Osteocyte (in vitro differentiated cells): ENCODE results near the gene ZC3HAV1L. TPM values are rescaled to one million over a fixed set of nuclear protein-coding genes. Genes with fewer than 3 reads are reported as not detected.

Experiments
- DNase-seq: peaks from one replicate; pipeline ENCODE4 v3.0.0; 2021; ENCODE audit warnings: mixed read lengths; ENCODE audit not compliant: unreplicated experiment; ENCODE audit errors: extremely low spot score
- H3K27ac Mint-ChIP-seq: one replicate; pipeline ENCODE4 v1.8.0; 2021; ENCODE audit warnings: mild to moderate bottlenecking, mixed read lengths; ENCODE audit not compliant: unreplicated experiment
- H3K27me3 Mint-ChIP-seq: one replicate; pipeline ENCODE4 v1.8.0; 2021; ENCODE audit warnings: mixed read lengths; ENCODE audit not compliant: unreplicated experiment
- H3K36me3 Mint-ChIP-seq: one replicate; pipeline ENCODE4 v1.8.0; 2021; ENCODE audit warnings: mixed read lengths; ENCODE audit not compliant: unreplicated experiment
- H3K4me1 Mint-ChIP-seq: one replicate; pipeline ENCODE4 v1.8.0; 2021; ENCODE audit warnings: mixed read lengths; ENCODE audit not compliant: unreplicated experiment
- H3K4me3 Mint-ChIP-seq: one replicate; pipeline ENCODE4 v1.8.0; 2021; ENCODE audit warnings: mild to moderate bottlenecking, moderate library complexity, mixed read lengths; ENCODE audit not compliant: unreplicated experiment
- H3K9me3 Mint-ChIP-seq: one replicate; pipeline ENCODE4 v1.8.0; 2021; ENCODE audit warnings: mixed read lengths; ENCODE audit not compliant: unreplicated experiment
- CTCF ChIP-seq: fragments of 200-600 bp; sonication (generic); IDR thresholded peaks from 2 replicates; pipeline ENCODE4 v1.5.0; 2021; ENCODE audit warnings: antibody characterized with exemption, mild to moderate bottlenecking, moderate library complexity
- total RNA-seq: library from RNA; stranded (reverse); gene quantifications from 2 replicates; pipeline ENCODE4 v1.2.1, GENCODE V29; 2021

ZC3HAV1L gene
- total RNA-seq, 1 donor from 2014 or later = not detected

GRCh38 chr7:138999414-138999813 is 36.4 kb downstream of the ZC3HAV1L start:
- Mint-ChIP-seq H3K27ac (no peak overlapping the region), H3K4me3 (no peak overlapping the region), H3K4me1 (no peaks in the 10 kb centered on the region), H3K27me3 (peaks cover 40% of the 10 kb centered on the region), H3K9me3 (peaks cover 10% of the 10 kb centered on the region), H3K36me3 (no peaks in the 10 kb centered on the region)
- no peak for DNase-seq
- no peak for TF ChIP-seq CTCF

- H3K27ac Mint-ChIP-seq = no peak overlapping the region
- H3K9me3 Mint-ChIP-seq = peaks cover 9% of the 10 kb centered on the region
- no peak overlapping the region for H3K4me3 Mint-ChIP-seq
- H3K4me1 Mint-ChIP-seq = no peaks in the 10 kb centered on the region
- H3K27me3 Mint-ChIP-seq = peaks cover 35% of the 10 kb centered on the region
- TF ChIP-seq CTCF = no peak
- no peaks in the 10 kb centered on the region for H3K36me3 Mint-ChIP-seq
- no peak for DNase-seq
Measured at GRCh38 chr7:138992052-138992531, 43.8 kb downstream of the ZC3HAV1L start.

GRCh38 chr7:138987686-138988085 is 48.2 kb downstream of the ZC3HAV1L start:
- Mint-ChIP-seq H3K4me3 (no peak overlapping the region), H3K27me3 (peaks cover 30% of the 10 kb centered on the region), H3K36me3 (no peaks in the 10 kb centered on the region), H3K9me3 (peaks cover 9% of the 10 kb centered on the region), H3K4me1 (no peaks in the 10 kb centered on the region), H3K27ac (no peak overlapping the region)
- no peak for TF ChIP-seq CTCF
- no peak for DNase-seq

GRCh38 chr7:138982204-138982623 is 53.6 kb downstream of the ZC3HAV1L start:
- no peak overlapping the region for H3K27ac Mint-ChIP-seq
- H3K36me3 Mint-ChIP-seq = no peaks in the 10 kb centered on the region
- peaks cover 24% of the 10 kb centered on the region for H3K4me1 Mint-ChIP-seq
- DNase-seq = no peak
- peak overlapping the region; percentile 70 for H3K4me3 Mint-ChIP-seq
- TF ChIP-seq CTCF = no peak
- peaks cover 22% of the 10 kb centered on the region for H3K27me3 Mint-ChIP-seq
- no peaks in the 10 kb centered on the region for H3K9me3 Mint-ChIP-seq

GRCh38 chr7:138981332-138982203 is 54.3 kb downstream of the ZC3HAV1L start, which contains the start of gene KIAA1549:
Gene KIAA1549, minus strand, starts transcription at chr7:138981389. Its CDS starts 120 bp downstream, at chr7:138981269.
- Mint-ChIP-seq H3K27me3 (peaks cover 22% of the 10 kb centered on the region), H3K36me3 (no peaks in the 10 kb centered on the region), H3K27ac (peak within 1 kb of the TSS; percentile 36), H3K9me3 (no peaks in the 10 kb centered on the region), H3K4me3 (peak within 1 kb of the TSS; percentile 89), H3K4me1 (peaks cover 24% of the 10 kb centered on the region)
- peak; percentile 41 for TF ChIP-seq CTCF
- DNase-seq = peak; percentile 90
